Hepatocyte (in vitro differentiated cells): ENCODE results near the gene ENTPD3.

Experiments
- CTCF ChIP-seq: fragments of 200-600 bp; sonication (generic); IDR thresholded peaks from 2 replicates; pipeline ENCODE4 v1.5.1; 2016; ENCODE audit warnings: antibody characterized with exemption, mild to moderate bottlenecking; ENCODE audit not compliant: poor library complexity
- EZH2 ChIP-seq: fragments of 200-600 bp; sonication (generic); IDR thresholded peaks from 2 replicates; pipeline ENCODE4 v1.6.1; 2016; ENCODE audit warnings: antibody characterized with exemption, mild to moderate bottlenecking, borderline replicate concordance

GRCh38 chr3:40458473-40458872 is 71.5 kb downstream of the ENTPD3 start:
- TF ChIP-seq CTCF (no peak), EZH2 (no peak)
